Right atrium auricular region (tissue), 2 donors: ENCODE measurements around the gene PIK3C2G. TPM values are rescaled to one million over a fixed set of nuclear protein-coding genes. Genes with fewer than 3 reads are reported as not detected.

ENCODE experiments used
- DNase-seq: peaks from one replicate; pipeline ENCODE4 v3.0.0-alpha.2; 2019; ENCODE audit warnings: low spot score
- H3K27ac ChIP-seq, 2 donors: fragments of 200-600 bp; sonication (generic); 1 replicate in 1 of 2; 2 replicates in 1 of 2; pipeline ENCODE4 v1.5.1; 2016 to 2019
- H3K27me3 ChIP-seq, 2 donors: fragments of 200-600 bp; sonication (generic); one replicate each; pipeline versions ENCODE4 v1.5.1 to v1.6.0; 2017 to 2019
- H3K36me3 ChIP-seq: fragments of 200-600 bp; sonication (generic); one replicate; pipeline ENCODE4 v1.5.1; 2016
- H3K4me1 ChIP-seq, 2 donors: fragments of 200-600 bp; sonication (generic); one replicate each; pipeline versions ENCODE4 v1.5.1 to v1.6.0; 2017 to 2019
- H3K4me3 ChIP-seq, 2 donors: fragments of 200-600 bp; sonication (generic); 1 replicate in 1 of 2; 2 replicates in 1 of 2; pipeline ENCODE4 v1.5.1; 2017 to 2019; ENCODE audit warnings: mild to moderate bottlenecking in 1 of 2, moderate library complexity in 1 of 2
- H3K9me3 ChIP-seq, 2 donors: fragments of 200-600 bp; sonication (generic); one replicate each; pipeline ENCODE4 v1.5.1; 2019
- total RNA-seq, 2 donors: library from RNA; depleted of rRNA; stranded (reverse); fragments of >200 nt; gene quantifications; one replicate each; pipeline ENCODE4 v1.1.0, GENCODE V29; 2016
- TF ChIP-seq, protein P1 (sequence below), 2 donors: fragments of 200-600 bp; sonication (generic); IDR thresholded peaks; one replicate each; pipeline ENCODE4 v1.5.1; 2019; ENCODE audit warnings: antibody characterized with exemption in 2 of 2

Gene PIK3C2G
- total RNA-seq, 2 donors from 2014 or later: not detected

DNA sequence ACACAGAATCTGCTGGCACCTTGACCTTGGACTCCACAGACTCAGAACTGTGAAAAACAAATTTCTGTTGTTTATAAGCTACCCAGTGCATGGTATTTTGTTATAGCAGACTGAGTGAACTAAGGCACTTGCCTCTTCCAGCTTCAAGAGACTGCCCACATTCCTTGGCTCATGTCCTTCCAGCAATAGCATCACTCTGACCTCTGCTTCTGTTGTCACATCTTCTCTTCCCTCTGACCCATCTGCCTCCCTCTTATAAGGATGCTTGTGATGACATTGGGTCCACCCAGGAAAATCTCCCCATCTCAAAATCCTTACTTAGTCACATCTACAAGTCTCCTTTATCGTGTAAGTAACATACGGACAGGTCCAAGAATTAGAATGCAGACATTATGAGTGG is 200.4 kb downstream of the PIK3C2G start:
- Histone ChIP-seq H3K36me3 (no peaks in the 10 kb centered on the region), H3K27ac (no peak overlapping the region), H3K4me3 (no peak overlapping the region), H3K27me3 (no peaks in the 10 kb centered on the region), H3K9me3 (no peaks in the 10 kb centered on the region), H3K4me1 (no peaks in the 10 kb centered on the region)
- TF ChIP-seq, protein P1, sequence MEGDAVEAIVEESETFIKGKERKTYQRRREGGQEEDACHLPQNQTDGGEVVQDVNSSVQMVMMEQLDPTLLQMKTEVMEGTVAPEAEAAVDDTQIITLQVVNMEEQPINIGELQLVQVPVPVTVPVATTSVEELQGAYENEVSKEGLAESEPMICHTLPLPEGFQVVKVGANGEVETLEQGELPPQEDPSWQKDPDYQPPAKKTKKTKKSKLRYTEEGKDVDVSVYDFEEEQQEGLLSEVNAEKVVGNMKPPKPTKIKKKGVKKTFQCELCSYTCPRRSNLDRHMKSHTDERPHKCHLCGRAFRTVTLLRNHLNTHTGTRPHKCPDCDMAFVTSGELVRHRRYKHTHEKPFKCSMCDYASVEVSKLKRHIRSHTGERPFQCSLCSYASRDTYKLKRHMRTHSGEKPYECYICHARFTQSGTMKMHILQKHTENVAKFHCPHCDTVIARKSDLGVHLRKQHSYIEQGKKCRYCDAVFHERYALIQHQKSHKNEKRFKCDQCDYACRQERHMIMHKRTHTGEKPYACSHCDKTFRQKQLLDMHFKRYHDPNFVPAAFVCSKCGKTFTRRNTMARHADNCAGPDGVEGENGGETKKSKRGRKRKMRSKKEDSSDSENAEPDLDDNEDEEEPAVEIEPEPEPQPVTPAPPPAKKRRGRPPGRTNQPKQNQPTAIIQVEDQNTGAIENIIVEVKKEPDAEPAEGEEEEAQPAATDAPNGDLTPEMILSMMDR (IDR thresholded peaks at IDR 0.05): no peak
- no peak for DNase-seq

DNA sequence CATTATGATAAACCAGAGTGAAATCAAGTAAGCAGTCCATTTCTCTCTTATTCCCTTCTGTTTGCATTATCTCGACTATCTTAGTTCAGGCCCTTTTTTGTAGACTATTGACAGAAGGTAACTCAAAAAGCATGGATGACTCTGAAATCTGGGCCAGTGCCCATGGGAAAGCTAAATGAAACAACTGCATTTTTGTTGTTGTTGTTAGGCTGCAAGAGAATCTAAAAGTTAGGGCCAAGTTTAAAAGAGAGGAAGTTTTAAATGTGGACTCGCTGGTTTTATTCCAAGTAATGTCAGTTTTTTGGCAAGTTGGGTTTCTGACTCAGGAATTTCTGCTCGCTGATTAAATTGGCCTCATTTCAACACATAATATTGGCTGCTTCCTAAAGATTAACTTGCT is 201.1 kb downstream of the PIK3C2G start:
- H3K27me3 ChIP-seq: no peaks in the 10 kb centered on the region
- H3K36me3 ChIP-seq: no peaks in the 10 kb centered on the region
- no peak overlapping the region for H3K4me3 ChIP-seq
- H3K4me1 ChIP-seq: no peaks in the 10 kb centered on the region
- TF ChIP-seq, protein P1 (IDR thresholded peaks at IDR 0.05): no peak
- H3K27ac ChIP-seq: no peak overlapping the region
- no peak for DNase-seq
- no peaks in the 10 kb centered on the region for H3K9me3 ChIP-seq

DNA sequence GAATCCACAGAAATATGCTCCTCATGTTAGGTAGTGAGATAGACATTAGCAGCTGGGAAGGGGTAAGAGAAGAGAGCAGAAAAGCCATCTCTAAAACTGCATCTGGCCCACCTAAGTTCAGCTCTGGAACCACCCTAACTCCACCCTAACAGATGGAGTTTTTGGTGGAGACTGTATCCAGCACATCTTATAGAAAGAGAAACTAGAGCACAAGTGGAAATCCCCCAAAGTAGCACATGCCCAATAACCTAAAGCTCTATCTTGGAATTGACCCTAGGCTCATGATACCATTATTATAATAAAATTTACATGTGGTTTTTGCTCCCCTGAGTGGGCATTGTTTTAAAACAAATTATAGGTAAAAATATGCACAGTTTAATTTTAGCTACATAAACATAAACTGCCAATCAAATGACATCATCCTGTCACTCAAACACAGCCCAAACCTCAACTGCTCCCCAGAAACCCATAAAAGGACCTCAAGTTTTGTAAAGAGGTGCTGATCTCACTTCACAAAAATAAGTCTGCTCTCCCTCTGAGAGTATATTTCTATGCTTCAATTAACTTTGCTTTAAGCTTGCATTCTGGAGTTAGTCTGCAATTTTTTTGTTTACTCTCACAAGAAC is 206.4 kb downstream of the PIK3C2G start:
- DNase-seq: no peak
- no peaks in the 10 kb centered on the region for H3K36me3 ChIP-seq
- no peak overlapping the region for H3K4me3 ChIP-seq
- H3K4me1 ChIP-seq: no peaks in the 10 kb centered on the region
- TF ChIP-seq, protein P1 (IDR thresholded peaks at IDR 0.05): no peak
- H3K9me3 ChIP-seq: no peaks in the 10 kb centered on the region
- H3K27ac ChIP-seq: no peak overlapping the region
- no peaks in the 10 kb centered on the region for H3K27me3 ChIP-seq

- DNase-seq: no peak
- Histone ChIP-seq H3K27me3 (no peaks in the 10 kb centered on the region), H3K27ac (no peak overlapping the region), H3K4me1 (no peaks in the 10 kb centered on the region), H3K36me3 (no peaks in the 10 kb centered on the region), H3K4me3 (no peak overlapping the region), H3K9me3 (no peaks in the 10 kb centered on the region)
- TF ChIP-seq, protein P1 (IDR thresholded peaks at IDR 0.05): no peak
Measured at GRCh38 chr12:18468246-18469075, 207.1 kb downstream of the PIK3C2G start.

DNA sequence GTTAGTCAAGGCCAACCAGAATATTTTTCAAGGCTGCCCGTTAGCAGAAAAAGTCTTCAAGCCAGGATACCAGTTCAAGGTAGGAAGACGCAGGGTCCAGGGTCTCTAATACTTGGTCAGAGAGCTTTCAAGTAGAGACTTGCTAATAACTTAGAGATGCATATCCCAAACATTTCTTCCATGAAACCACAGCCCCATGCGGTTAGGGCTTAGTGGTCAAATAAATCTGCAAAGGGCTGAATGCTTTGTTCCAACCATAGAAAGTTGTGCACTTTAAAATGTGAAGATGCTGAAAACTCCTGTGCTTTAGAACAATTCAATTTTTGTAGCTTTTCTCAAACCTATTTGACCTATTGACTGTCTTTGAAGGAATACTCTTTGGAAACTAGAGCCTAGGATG is 208.9 kb downstream of the PIK3C2G start:
- Histone ChIP-seq H3K4me3 (no peak overlapping the region), H3K27ac (no peak overlapping the region), H3K27me3 (no peaks in the 10 kb centered on the region), H3K9me3 (no peaks in the 10 kb centered on the region), H3K36me3 (no peaks in the 10 kb centered on the region), H3K4me1 (no peaks in the 10 kb centered on the region)
- DNase-seq: no peak
- TF ChIP-seq, protein P1 (IDR thresholded peaks at IDR 0.05): no peak
